SJSA1 (cell line): Measurements from ENCODE around the gene TNS1. TPM values are rescaled to one million over a fixed set of nuclear protein-coding genes. Genes with fewer than 3 reads are reported as not detected.
A peak's percentile ranks its signal among the peaks of the same experiment; 100 is the strongest.
"Not testable (repeated sequence)": the region's sequence is repeated elsewhere in the genome, so short reads cannot be mapped to it uniquely, and the experiment has no call there.

ENCODE experiments used
- DNase-seq, 2 experiments: peaks; one replicate each; pipeline ENCODE4 v3.0.0-alpha.2; 2015 to 2020; ENCODE audit warnings: low spot score in 2 of 2, low read depth in 1 of 2
- H3K27ac ChIP-seq: fragments of 250-450 bp; sonication (Bioruptor Pico); 2 replicates; pipeline ENCODE4 v1.5.1; 2020; ENCODE audit warnings: mild to moderate bottlenecking, moderate library complexity
- H3K27me3 ChIP-seq: fragments of 250-450 bp; sonication (Bioruptor Pico); replicated peaks from 2 replicates; pipeline ENCODE4 v1.5.1; 2020; ENCODE audit warnings: mild to moderate bottlenecking, moderate library complexity
- H3K36me3 ChIP-seq: fragments of 250-450 bp; sonication (Bioruptor Pico); 2 replicates; pipeline ENCODE4 v1.5.1; 2020; ENCODE audit warnings: mild to moderate bottlenecking
- H3K4me1 ChIP-seq: fragments of 250-450 bp; sonication (Bioruptor Pico); replicated peaks from 2 replicates; pipeline ENCODE4 v1.6.1; 2021; ENCODE audit warnings: mild to moderate bottlenecking
- H3K4me3 ChIP-seq: fragments of 250-450 bp; sonication (Bioruptor Pico); 2 replicates; pipeline ENCODE4 v1.5.1; 2020; ENCODE audit warnings: mild to moderate bottlenecking
- H3K9me3 ChIP-seq: fragments of 250-450 bp; sonication (Bioruptor Pico); replicated peaks from 2 replicates; pipeline ENCODE4 v1.5.1; 2020; ENCODE audit warnings: mild to moderate bottlenecking
- total RNA-seq: library from RNA; depleted of rRNA; stranded (reverse); fragments of >200 nt; shearing (Covaris generic); gene quantifications from 2 replicates; pipeline ENCODE4 v1.2.3, GENCODE V29; 2014

Gene TNS1
- total RNA-seq, 1 experiment from 2014 or later = 9.8 TPM

DNA sequence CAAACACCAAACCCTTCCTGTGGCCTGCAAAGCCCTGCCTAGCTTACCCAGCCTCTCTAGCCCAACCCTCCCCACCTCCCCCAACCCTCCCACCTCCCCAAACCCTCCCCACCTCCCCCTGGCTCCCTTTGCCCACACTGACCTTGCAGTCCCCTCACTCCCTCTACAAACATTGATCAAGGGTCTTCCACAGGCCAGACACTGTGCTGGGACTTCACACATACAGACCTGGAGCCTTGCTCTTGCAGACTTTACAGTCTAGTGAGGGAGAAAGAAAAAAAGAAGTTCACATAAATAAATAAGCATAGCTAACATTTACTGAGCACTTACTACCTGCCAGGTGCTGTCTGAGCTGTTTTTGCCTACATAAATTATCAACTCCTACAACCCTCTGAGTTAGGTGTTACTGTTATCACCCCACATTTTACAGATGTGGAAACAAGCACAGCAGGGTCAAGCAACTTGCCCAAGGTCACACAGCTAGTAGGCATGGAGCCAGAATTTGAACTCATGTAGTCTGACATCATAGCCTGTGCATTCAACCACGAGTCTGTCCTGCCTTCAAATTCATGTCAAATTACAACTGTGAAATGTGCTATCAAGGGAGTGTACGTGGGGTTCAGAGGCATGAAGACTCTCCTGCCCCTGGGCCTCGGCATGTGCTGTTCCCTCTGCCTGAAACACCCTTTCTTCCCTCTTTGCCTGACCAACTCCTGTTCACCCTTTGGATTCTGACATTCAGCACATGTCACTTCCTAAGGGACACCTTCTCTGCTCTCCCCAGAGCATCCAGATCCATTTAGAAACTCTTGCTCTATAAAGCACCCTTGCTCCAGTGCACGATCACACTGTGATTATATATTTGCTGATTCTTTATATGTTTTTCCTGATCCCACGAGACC is 209.9 kb downstream of the TNS1 start:
- no peak for DNase-seq
- no peak overlapping the region for H3K4me3 ChIP-seq

DNA sequence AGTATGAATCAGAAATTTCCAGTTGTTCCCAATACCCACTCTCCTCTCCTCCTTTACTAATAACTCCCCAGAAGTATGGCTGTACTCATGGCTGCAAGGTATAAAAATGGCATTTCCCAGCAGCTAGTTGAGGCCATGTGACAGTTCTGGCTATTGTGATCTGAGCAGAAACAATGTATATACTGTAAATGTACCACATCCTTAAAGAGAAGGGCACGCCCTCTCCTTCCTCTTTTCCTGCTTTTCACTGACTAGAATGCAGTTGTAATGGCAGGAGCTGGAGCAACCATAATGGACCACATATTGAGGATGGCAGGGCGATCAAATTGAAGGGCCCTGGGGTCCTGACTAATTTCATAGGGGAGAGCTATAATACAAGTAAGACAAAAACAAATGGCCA is 211.2 kb downstream of the TNS1 start:
- H3K36me3 ChIP-seq = no peaks in the 10 kb centered on the region
- H3K4me3 ChIP-seq = no peak overlapping the region
- H3K27ac ChIP-seq = no peak overlapping the region
- H3K9me3 ChIP-seq = no peaks in the 10 kb centered on the region; the same call in 1 of the 2 replicates
- no peak for DNase-seq
- H3K27me3 ChIP-seq = no peaks in the 10 kb centered on the region
- H3K4me1 ChIP-seq = no peaks in the 10 kb centered on the region

More for the DNA sequence above, 209.9 kb downstream of the TNS1 start:
- no peaks in the 10 kb centered on the region for H3K4me1 ChIP-seq
- no peaks in the 10 kb centered on the region; the same call in 1 of the 2 replicates for H3K9me3 ChIP-seq
- no peaks in the 10 kb centered on the region for H3K36me3 ChIP-seq
- H3K27ac ChIP-seq = no peak overlapping the region
- H3K27me3 ChIP-seq = no peaks in the 10 kb centered on the region

DNA sequence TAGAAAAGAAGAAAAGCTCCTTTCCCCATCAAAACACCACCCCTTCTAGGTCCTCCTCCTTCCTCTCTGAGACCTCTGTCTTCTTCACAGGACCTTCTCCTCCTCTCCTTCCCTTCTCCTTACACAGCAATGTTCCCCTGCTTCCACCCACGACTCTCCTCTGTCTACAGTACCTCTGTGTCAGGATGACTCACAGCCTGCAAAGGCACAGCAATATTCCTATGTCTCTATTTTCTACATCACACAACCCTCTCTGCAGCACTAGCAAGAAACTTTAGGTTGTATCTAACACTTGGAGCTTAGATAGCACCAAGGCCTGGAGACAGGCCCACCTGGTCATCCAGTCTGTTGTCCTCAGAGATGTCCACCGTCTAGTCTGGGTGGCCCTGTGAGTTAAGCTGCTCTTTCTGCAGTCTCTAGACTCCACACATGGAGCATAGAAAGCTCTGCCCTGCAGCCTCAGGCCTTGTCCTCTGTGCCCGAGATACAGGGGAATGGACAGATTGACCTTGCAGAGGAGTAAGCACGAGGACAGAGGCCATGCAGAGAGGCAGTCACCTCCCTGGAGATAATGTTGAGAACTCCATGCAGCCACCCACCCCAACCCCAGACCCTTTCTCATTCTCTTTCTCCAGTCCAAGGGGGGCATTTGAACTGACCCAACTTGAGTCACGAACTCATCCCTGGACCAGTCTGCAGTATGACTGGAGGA is 212.0 kb downstream of the TNS1 start:
- H3K36me3 ChIP-seq = no peaks in the 10 kb centered on the region
- H3K27me3 ChIP-seq = no peaks in the 10 kb centered on the region
- no peak overlapping the region for H3K27ac ChIP-seq
- no peak overlapping the region for H3K4me3 ChIP-seq
- H3K9me3 ChIP-seq = no peaks in the 10 kb centered on the region; the same call in 1 of the 2 replicates
- no peaks in the 10 kb centered on the region for H3K4me1 ChIP-seq
- peak in 1 of 2 experiments; percentile 31 for DNase-seq

DNA sequence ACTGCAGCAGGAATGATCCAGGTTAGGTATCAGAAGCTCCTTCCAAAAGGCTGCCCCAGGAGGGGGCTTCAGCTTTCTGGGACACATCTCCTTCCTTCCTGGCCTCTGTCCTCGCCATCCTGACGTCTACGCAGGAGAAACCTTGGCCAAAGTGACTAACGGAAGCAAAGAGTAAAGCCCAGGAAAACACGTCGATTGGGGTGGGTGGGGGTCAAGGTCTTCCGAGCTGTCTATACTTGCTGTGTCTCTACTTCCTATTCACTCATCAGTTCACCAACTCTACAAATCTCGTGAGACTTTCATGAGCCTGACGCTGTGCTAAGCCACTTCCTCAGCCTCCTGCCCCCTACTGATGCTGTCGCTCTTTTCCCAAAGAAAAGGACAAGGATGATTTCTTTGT is 212.6 kb downstream of the TNS1 start:
- no peaks in the 10 kb centered on the region; the same call in 1 of the 2 replicates for H3K9me3 ChIP-seq
- H3K4me3 ChIP-seq = no peak overlapping the region
- no peaks in the 10 kb centered on the region for H3K36me3 ChIP-seq
- H3K27ac ChIP-seq = no peak overlapping the region
- no peaks in the 10 kb centered on the region for H3K27me3 ChIP-seq
- DNase-seq = no peak
- H3K4me1 ChIP-seq = no peaks in the 10 kb centered on the region

DNA sequence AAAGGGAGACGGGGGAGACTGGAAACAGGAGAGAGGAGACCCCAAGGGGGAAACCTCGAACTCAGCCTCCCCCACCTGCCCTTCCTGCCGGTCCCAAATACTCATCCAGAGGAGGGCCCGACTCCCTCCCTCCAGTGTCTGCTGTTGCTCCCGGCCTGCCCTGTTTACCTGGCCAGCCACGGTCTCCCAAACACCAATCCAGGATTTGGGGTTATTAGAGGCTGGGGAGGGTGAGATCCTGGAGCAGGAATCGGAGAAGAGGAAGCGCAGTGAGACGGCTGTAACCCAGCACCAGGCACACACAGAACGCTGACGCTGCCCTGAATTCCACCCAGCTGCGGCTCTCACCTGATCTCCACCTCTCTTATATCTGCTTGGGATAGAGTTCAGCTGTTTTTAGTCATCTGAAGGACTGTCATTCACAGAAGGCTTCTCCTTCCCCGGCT is 213.0 kb downstream of the TNS1 start:
- no peaks in the 10 kb centered on the region for H3K4me1 ChIP-seq
- no peaks in the 10 kb centered on the region; the same call in 1 of the 2 replicates for H3K9me3 ChIP-seq
- no peak for DNase-seq
- H3K4me3 ChIP-seq = no peak overlapping the region
- H3K36me3 ChIP-seq = no peaks in the 10 kb centered on the region
- no peaks in the 10 kb centered on the region for H3K27me3 ChIP-seq
- no peak overlapping the region for H3K27ac ChIP-seq

- Histone ChIP-seq H3K36me3 (no peaks in the 10 kb centered on the region), H3K9me3 (no peaks in the 10 kb centered on the region; the same call in 1 of the 2 replicates), H3K27me3 (no peaks in the 10 kb centered on the region), H3K4me3 (no peak overlapping the region), H3K4me1 (no peaks in the 10 kb centered on the region), H3K27ac (no peak overlapping the region)
- DNase-seq = peak; percentile 71 to 75
Observed at GRCh38 chr2:217789003-217789735, 213.6 kb downstream of the TNS1 start.

- no peaks in the 10 kb centered on the region for H3K36me3 ChIP-seq
- no peak overlapping the region for H3K4me3 ChIP-seq
- no peaks in the 10 kb centered on the region for H3K4me1 ChIP-seq
- H3K27ac ChIP-seq = no peak overlapping the region
- H3K27me3 ChIP-seq = no peaks in the 10 kb centered on the region
- no peaks in the 10 kb centered on the region; the same call in 1 of the 2 replicates for H3K9me3 ChIP-seq
- DNase-seq = no peak
Observed at GRCh38 chr2:217788669-217789002, 214.2 kb downstream of the TNS1 start.

DNA sequence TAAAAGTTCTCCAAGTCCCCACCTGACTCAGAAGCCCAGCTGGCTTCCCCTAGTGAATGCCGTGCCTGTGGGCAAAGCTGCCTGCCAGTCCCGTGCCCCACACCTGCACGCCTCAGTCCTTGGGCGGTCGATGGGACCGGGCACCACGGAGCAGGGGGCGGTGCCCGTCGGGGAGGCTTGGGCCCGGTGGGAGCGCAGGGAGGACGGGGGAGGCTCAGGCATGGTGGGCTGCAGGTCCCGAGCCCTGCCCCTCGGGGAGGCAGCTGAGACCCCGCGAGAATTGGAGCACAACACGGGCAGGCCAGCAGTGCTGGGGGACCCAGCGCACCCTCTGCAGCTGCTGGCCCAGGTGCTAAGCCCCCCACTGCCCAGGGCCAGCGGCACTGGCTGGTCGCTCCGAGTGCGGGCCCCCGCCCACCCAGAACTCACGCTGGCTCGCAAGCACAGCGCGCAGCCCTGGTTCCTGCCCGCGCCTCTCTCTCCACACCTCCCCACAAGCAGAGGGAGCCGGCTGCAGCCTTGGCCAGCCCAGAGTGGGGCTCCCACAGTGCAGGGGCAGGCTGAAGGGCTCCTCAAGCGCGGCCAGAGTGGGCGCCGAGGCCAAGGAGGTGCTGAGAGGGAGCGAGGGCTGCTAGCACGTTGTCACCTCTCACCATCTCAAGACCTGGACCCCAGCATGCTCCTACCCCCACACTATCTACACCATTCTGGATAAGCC is 215.5 kb downstream of the TNS1 start:
- no peak for DNase-seq
- Histone ChIP-seq H3K27me3 (no peaks in the 10 kb centered on the region), H3K36me3 (no peaks in the 10 kb centered on the region), H3K4me1 (no peaks in the 10 kb centered on the region), H3K4me3 (no peak overlapping the region), H3K9me3 (no peaks in the 10 kb centered on the region; the same call in 1 of the 2 replicates), H3K27ac (no peak overlapping the region)

DNA sequence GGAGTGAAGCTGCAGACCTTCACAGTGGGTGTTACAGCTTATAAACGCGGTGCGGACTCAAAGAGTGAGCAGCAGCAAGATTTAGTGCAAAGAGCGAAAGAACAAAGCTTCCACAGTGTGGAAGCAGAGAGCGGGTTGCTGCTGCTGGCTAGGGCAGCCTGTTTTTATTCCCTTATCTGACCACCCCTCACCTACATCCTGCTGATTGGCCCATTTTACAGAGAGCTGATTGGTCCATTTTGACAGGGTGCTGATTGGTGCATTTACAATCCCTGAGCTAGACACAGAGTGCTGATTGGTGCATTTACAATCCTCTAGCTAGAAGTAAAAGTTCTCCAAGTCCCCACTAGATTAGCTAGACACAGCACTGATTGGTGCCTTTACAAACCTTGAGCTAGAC is 216.2 kb downstream of the TNS1 start:
- H3K36me3 ChIP-seq, H3K4me1 ChIP-seq, H3K27ac ChIP-seq, H3K27me3 ChIP-seq, H3K4me3 ChIP-seq, DNase-seq, H3K9me3 ChIP-seq: not testable (repeated sequence)

DNA sequence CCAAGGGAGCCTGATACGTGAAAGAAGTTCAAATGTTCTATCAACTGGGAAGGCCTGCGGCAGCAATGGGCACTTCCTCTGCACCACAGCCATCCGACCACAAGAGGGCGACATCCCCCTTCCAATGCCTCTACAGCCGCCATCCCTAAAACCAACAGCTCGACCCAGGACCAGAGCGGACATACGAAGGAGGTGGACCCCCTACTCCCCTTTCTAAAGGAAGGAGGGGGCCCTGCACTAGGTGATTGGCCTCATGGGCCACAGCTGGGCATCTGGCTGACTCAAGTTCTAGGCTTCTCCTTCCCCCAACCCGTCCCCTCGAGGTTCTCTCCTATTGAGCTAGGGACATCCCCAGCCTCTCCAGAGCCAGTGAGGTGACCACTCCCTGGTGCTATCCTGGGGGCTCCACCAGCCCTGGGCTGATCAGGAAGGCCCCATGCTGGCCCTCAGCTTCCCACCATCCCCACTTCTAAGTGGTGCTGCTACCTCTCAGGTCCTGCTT is 217.2 kb downstream of the TNS1 start:
- DNase-seq = peak; percentile 65 to 73
- H3K27me3 ChIP-seq = no peaks in the 10 kb centered on the region
- H3K27ac ChIP-seq = no peak overlapping the region
- no peaks in the 10 kb centered on the region; the same call in 1 of the 2 replicates for H3K9me3 ChIP-seq
- no peak overlapping the region for H3K4me3 ChIP-seq
- H3K36me3 ChIP-seq = no peaks in the 10 kb centered on the region
- no peaks in the 10 kb centered on the region for H3K4me1 ChIP-seq

DNA sequence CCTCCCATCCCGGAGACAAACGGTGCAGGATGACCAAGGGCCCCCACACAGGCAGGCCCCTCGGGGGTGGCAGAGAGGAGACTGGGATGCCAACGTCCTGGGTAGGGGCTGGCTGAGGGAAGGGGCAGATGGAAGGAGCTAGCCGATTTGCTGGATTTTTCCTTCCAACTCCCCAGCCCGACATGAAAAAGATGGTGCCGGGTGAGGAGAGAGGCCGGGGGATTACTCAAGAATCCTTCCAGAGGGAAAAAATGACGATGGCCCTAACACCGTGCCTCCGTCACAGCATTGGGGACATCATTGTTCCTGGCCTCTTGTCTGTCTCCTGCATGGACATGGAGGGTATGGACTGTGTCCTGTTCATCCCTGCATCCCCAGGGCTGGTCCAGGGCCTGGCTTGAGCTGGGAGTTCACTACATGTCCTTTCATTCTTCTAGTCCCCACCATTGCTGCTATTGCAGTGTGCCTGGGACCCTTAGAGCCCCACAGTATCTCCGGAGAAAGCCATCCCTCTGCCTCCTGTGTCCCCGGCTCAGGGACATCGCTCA is 217.7 kb downstream of the TNS1 start:
- Histone ChIP-seq H3K4me3 (no peak overlapping the region), H3K36me3 (no peaks in the 10 kb centered on the region), H3K27ac (no peak overlapping the region), H3K27me3 (no peaks in the 10 kb centered on the region), H3K9me3 (no peaks in the 10 kb centered on the region; the same call in 1 of the 2 replicates), H3K4me1 (no peaks in the 10 kb centered on the region)
- DNase-seq = no peak

GRCh38 chr2:217783243-217783642 is 219.6 kb downstream of the TNS1 start:
- no peaks in the 10 kb centered on the region for H3K36me3 ChIP-seq
- no peaks in the 10 kb centered on the region for H3K4me1 ChIP-seq
- no peaks in the 10 kb centered on the region for H3K27me3 ChIP-seq
- no peak overlapping the region for H3K4me3 ChIP-seq
- DNase-seq = no peak
- no peaks in the 10 kb centered on the region; the same call in 1 of the 2 replicates for H3K9me3 ChIP-seq
- no peak overlapping the region for H3K27ac ChIP-seq

DNA sequence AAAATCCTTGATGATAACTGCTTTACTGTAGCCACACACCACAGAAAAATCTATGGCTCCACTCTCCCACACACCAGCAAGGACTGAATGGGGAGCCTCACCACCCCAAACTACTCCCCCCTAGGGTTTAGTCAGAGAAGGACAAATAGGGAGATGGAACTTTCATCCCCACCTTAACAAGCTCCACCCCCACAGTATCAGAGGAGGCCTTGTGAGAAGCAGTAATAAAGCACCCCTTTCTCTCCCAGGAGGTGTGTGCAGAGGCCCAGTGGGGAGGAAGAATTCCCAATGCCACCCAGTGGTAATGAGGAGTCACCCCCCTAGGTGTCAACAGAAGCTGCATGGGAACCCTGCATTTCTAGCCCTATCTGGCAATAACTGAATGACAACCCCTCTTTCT is 224.9 kb downstream of the TNS1 start:
- H3K4me3 ChIP-seq = no peak overlapping the region
- no peaks in the 10 kb centered on the region for H3K36me3 ChIP-seq
- H3K9me3 ChIP-seq = no peaks in the 10 kb centered on the region
- no peak for DNase-seq
- no peak overlapping the region for H3K27ac ChIP-seq
- H3K4me1 ChIP-seq = no peaks in the 10 kb centered on the region
- H3K27me3 ChIP-seq = no peaks in the 10 kb centered on the region
